Sigmoid colon (tissue), 4 donors: ENCODE measurements around the gene TTLL6.

Source experiments
- EP300 ChIP-seq, 4 donors: sonication (generic); formaldehyde crosslinking; IDR thresholded peaks; one replicate each; pipeline ENCODE4 v1.6.1; 2017; ENCODE audit warnings: antibody characterized with exemption in 4 of 4
- POLR2A ChIP-seq, 2 donors: fragments of 450-650 bp; IDR thresholded peaks; one replicate each; pipeline ENCODE4 v1.6.1; 2016; ENCODE audit warnings: antibody characterized with exemption in 2 of 2, mild to moderate bottlenecking in 2 of 2, moderate library complexity in 2 of 2
- TF ChIP-seq, protein P1 (sequence below), 4 experiments: fragments of 450-650 bp in 3 of 4; fragments of 200-600 bp in 1 of 4; IDR thresholded peaks; one replicate each; pipeline ENCODE4 v1.5.1; 2016 to 2019; ENCODE audit warnings: antibody characterized with exemption in 4 of 4, mild to moderate bottlenecking in 3 of 4, moderate library complexity in 2 of 4

DNA sequence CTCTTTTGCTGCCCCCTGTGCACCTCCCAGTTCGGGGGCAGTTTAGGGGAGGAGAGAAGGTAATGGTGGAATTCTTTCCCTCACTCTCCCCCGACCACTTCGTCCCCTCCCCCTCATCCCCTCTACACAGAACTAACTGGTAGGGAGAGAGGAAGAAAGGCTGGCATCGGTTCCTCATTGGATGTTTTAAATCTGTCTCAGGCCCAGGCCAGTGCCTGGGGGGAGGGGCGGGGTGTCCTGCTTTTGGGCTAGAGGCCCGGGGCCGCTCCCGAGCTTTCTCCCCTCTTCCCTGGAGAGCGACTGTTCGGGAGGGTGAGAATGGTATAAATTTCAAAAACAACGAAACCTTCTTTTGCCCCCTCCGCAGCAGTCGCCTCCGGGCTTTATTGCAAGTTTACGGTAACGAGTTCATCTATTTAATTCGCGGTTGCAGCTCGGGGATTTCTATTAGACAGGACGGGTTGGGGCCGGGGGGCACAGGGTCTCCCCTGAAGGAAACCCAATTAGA lies 94.1 kb downstream of the TTLL6 start, which contains the start of gene PRAC2:
- TF ChIP-seq, protein P1, sequence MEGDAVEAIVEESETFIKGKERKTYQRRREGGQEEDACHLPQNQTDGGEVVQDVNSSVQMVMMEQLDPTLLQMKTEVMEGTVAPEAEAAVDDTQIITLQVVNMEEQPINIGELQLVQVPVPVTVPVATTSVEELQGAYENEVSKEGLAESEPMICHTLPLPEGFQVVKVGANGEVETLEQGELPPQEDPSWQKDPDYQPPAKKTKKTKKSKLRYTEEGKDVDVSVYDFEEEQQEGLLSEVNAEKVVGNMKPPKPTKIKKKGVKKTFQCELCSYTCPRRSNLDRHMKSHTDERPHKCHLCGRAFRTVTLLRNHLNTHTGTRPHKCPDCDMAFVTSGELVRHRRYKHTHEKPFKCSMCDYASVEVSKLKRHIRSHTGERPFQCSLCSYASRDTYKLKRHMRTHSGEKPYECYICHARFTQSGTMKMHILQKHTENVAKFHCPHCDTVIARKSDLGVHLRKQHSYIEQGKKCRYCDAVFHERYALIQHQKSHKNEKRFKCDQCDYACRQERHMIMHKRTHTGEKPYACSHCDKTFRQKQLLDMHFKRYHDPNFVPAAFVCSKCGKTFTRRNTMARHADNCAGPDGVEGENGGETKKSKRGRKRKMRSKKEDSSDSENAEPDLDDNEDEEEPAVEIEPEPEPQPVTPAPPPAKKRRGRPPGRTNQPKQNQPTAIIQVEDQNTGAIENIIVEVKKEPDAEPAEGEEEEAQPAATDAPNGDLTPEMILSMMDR (IDR thresholded peaks at IDR 0.05) = no peak
- no peak for TF ChIP-seq EP300 (IDR thresholded peaks at IDR 0.05)
- TF ChIP-seq POLR2A (IDR thresholded peaks at IDR 0.05) = no peak
